HG03066 (cell line): ENCODE data around the gene NRP1.
"Not testable (repeated sequence)": the region's sequence is repeated elsewhere in the genome, so short reads cannot be mapped to it uniquely, and the experiment has no call there.

Source experiments
- ATAC-seq: cut with Tn5 transposase; IDR thresholded peaks from one replicate; pipeline ENCODE4 v1.9.1; 2021; ENCODE audit warnings: low read depth; ENCODE audit not compliant: unreplicated experiment

NRP1 gene

GRCh38 chr10:33334153-33334804 is at the start of gene NRP1:
Gene NRP1 (minus strand): TSS chr10:33334667. CDS start chr10:33334382, 285 bp downstream.
- no peak for ATAC-seq

- ATAC-seq: not testable (repeated sequence)
Observed at GRCh38 chr10:33384201-33384600, 49.7 kb upstream of the NRP1 start.

GRCh38 chr10:33382921-33383713 is 48.6 kb upstream of the NRP1 start:
- no peak for ATAC-seq

- no peak for ATAC-seq
Observed at GRCh38 chr10:33382216-33382600, 47.7 kb upstream of the NRP1 start.

GRCh38 chr10:33381451-33382215 is 47.2 kb upstream of the NRP1 start:
- no peak for ATAC-seq

GRCh38 chr10:33377658-33378025 is 43.2 kb upstream of the NRP1 start:
- ATAC-seq: no peak

GRCh38 chr10:33376976-33377657 is 42.6 kb upstream of the NRP1 start:
- no peak for ATAC-seq

GRCh38 chr10:33376476-33376875 is 42.0 kb upstream of the NRP1 start:
- ATAC-seq: no peak

GRCh38 chr10:33373263-33373662 is 38.8 kb upstream of the NRP1 start:
- no peak for ATAC-seq

GRCh38 chr10:33371234-33371633 is 36.8 kb upstream of the NRP1 start:
- no peak for ATAC-seq

- ATAC-seq: no peak
Observed at GRCh38 chr10:33370434-33370930, 36.0 kb upstream of the NRP1 start.

- ATAC-seq: no peak
Observed at GRCh38 chr10:33368086-33368485, 33.6 kb upstream of the NRP1 start.

- ATAC-seq: no peak
Observed at GRCh38 chr10:33365871-33366411, 31.5 kb upstream of the NRP1 start.

GRCh38 chr10:33365301-33365700 is 30.8 kb upstream of the NRP1 start:
- no peak for ATAC-seq

- ATAC-seq: no peak
Observed at GRCh38 chr10:33363106-33363505, 28.6 kb upstream of the NRP1 start.

- no peak for ATAC-seq
Observed at GRCh38 chr10:33358016-33358415, 23.5 kb upstream of the NRP1 start.

GRCh38 chr10:33355274-33355673 is 20.8 kb upstream of the NRP1 start:
- no peak for ATAC-seq

GRCh38 chr10:33353853-33354252 is 19.4 kb upstream of the NRP1 start:
- no peak for ATAC-seq

GRCh38 chr10:33353334-33353733 is 18.9 kb upstream of the NRP1 start:
- ATAC-seq: no peak

- no peak for ATAC-seq
Observed at GRCh38 chr10:33352615-33353014, 18.1 kb upstream of the NRP1 start.
